GM19395 (cell line): ENCODE results near the gene CRAMP1.

Experiments used
- ATAC-seq: cut with Tn5 transposase; IDR thresholded peaks from one replicate; pipeline ENCODE4 v1.9.1; 2021; ENCODE audit warnings: mild to moderate bottlenecking, moderate library complexity; ENCODE audit not compliant: unreplicated experiment

Gene CRAMP1

GRCh38 chr16:1633310-1633709 lies 21.1 kb downstream of the CRAMP1 start:
- no peak for ATAC-seq

- ATAC-seq, result no peak
Observed at GRCh38 chr16:1634541-1634940, 22.4 kb downstream of the CRAMP1 start.

GRCh38 chr16:1635070-1635469 lies 22.9 kb downstream of the CRAMP1 start:
- no peak for ATAC-seq

GRCh38 chr16:1637526-1637925 lies 25.4 kb downstream of the CRAMP1 start:
- no peak for ATAC-seq

GRCh38 chr16:1638757-1639156 lies 26.6 kb downstream of the CRAMP1 start:
- no peak for ATAC-seq

- no peak for ATAC-seq
Observed at GRCh38 chr16:1639282-1639681, 27.1 kb downstream of the CRAMP1 start.

- ATAC-seq, result no peak
Observed at GRCh38 chr16:1639860-1640259, 27.7 kb downstream of the CRAMP1 start.

- ATAC-seq, result no peak
Observed at GRCh38 chr16:1640261-1640941, 28.2 kb downstream of the CRAMP1 start.

GRCh38 chr16:1641261-1641660 lies 29.1 kb downstream of the CRAMP1 start:
- ATAC-seq, result no peak

GRCh38 chr16:1642148-1642547 lies 30.0 kb downstream of the CRAMP1 start:
- no peak for ATAC-seq

GRCh38 chr16:1642753-1643152 lies 30.6 kb downstream of the CRAMP1 start:
- ATAC-seq, result no peak

- ATAC-seq, result no peak
Observed at GRCh38 chr16:1643521-1643920, 31.4 kb downstream of the CRAMP1 start.

GRCh38 chr16:1645914-1646525 lies 33.9 kb downstream of the CRAMP1 start:
- ATAC-seq, result no peak

GRCh38 chr16:1647856-1648255 lies 35.7 kb downstream of the CRAMP1 start:
- no peak for ATAC-seq

GRCh38 chr16:1650131-1650530 lies 38.0 kb downstream of the CRAMP1 start:
- ATAC-seq, result no peak

GRCh38 chr16:1651094-1651973 lies 39.2 kb downstream of the CRAMP1 start:
- ATAC-seq, result no peak

GRCh38 chr16:1651974-1652312 lies 39.8 kb downstream of the CRAMP1 start:
- no peak for ATAC-seq

- no peak for ATAC-seq
Observed at GRCh38 chr16:1653023-1653422, 40.9 kb downstream of the CRAMP1 start.

GRCh38 chr16:1654505-1655268 lies 42.5 kb downstream of the CRAMP1 start:
- ATAC-seq, result no peak

GRCh38 chr16:1655269-1655807 lies 43.2 kb downstream of the CRAMP1 start:
- no peak for ATAC-seq
